RWPE1 (cell line): Measurements from ENCODE around the gene RIMBP2.

Experiments
- CTCF ChIA-PET: fragments of 350-600 bp; sonication (Branson Sonifier 250); formaldehyde crosslinking; extraction: SDS; loops from one replicate; lab custom pipeline; 2021; lab: Yijun Ruan, JAX
- POLR2A ChIA-PET: fragments of 400-600 bp; formaldehyde crosslinking; extraction: SDS; loops from one replicate; lab custom pipeline; 2020; ENCODE audit warnings: antibody characterized with exemption; ENCODE audit not compliant: low non-redundant PET; lab: Yijun Ruan, JAX
- DNase-seq: peaks from one replicate; pipeline ENCODE4 v3.0.0; 2012; ENCODE audit warnings: low spot score
- H3K27ac ChIP-seq: fragments of 450-650 bp; 2 replicates; pipeline ENCODE4 v1.5.1; 2017
- CTCF ChIP-seq: fragments of 450-650 bp; conservative IDR thresholded peaks from 2 replicates; pipeline ENCODE4 v1.5.1; 2017; ENCODE audit warnings: low read depth, mild to moderate bottlenecking

The RIMBP2 gene

DNA sequence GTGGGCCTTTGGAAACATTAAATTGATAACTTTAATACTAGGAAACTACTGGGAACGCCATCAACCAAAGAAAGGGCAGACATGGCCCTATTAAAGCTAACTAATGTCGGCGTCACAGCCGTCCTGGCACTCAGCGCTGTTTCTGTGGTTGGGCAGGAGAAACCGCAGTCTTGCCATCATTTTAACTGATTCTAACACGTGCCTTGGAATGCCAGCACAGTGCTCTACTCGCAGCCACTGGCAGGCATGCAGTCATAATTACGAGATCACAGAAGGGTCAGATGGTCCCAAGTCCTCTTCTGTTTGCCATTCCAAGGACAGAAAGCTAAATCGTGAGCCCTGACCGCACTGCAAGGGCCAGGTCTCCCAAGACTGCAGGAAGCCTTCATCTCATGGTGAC is 75.2 kb downstream of the RIMBP2 start:
- H3K27ac ChIP-seq = no peak overlapping the region
- ChIA-PET CTCF (no interaction called here), POLR2A (no interaction called here)
- no peak for DNase-seq
- TF ChIP-seq CTCF = no peak

DNA sequence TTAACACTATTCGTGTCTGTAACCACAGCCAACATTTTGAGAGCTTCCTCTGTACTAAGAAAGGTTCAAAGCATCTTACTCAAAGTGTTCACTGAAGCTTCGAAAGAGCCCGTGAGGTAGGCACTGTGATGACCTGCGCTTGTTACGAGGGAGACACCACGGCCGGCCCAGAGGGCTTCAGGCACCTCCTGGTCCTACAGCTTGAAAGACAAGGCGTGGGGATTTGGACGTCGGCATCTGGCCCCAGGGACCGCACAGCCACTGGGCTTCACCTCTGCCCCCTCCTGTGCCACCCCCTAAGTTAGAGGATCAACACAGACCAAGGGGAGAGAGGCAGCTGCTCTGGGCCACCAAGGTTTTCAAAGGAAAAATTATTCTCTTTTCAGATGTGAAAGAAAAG is 75.6 kb downstream of the RIMBP2 start:
- H3K27ac ChIP-seq = no peak overlapping the region
- no peak for TF ChIP-seq CTCF
- ChIA-PET POLR2A (no interaction called here), CTCF (interaction anchor here (1.4 kb wide), 1 partner anchor 45 kb away, joined by 3 read pairs; no protein-coding TSS in a partner anchor)
- DNase-seq = no peak

DNA sequence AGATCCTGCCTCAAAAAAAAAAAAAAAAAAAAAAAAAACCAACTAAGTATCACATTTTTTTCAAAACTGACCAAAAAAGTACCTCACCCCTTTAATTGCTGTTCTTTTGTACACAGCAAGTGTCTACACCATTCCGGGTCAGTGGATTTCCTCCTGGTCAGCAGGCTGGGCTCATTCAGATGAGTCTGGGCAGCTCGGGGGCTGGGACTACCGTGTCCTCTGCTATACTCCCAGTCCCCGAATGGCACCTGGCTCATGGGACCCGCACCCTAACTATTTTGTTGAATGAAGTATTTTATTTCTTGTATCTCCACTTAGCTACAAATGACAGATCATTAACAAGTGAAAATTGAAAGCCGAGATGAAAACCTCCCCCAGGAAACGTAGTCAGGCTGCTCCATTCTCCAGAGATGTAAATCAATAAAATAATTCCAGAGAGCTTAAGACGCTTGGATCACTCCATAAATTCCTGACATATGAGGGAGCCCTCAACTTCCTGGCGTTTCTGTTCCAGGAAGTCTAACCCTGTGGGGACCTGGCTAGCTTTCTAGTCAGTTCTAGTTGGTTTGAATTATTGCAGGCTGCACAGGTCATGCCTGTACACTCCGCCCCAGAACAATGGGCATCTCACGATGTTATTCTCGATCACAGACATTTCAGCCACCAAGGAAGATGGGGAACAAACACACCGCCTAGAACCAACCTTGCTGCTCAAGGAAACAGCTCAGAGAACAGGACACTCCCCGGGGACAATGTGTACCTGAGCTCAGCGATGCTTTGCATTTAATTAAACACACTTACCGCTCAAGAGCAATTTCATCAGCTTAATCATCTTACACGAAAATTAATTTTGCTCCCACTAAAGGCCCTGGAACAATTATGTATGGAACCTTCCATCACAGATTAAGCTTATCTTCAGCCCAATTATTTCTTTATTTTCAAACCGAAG is 76.3 kb downstream of the RIMBP2 start:
- CTCF ChIA-PET = interaction anchor here (0.6 to 1.4 kb wide), 2 partner anchors 46 to 71 kb away, joined by 3 read pairs; no protein-coding TSS in a partner anchor
- TF ChIP-seq CTCF = no peak
- POLR2A ChIA-PET = no interaction called here
- H3K27ac ChIP-seq = no peak overlapping the region
- DNase-seq = no peak

DNA sequence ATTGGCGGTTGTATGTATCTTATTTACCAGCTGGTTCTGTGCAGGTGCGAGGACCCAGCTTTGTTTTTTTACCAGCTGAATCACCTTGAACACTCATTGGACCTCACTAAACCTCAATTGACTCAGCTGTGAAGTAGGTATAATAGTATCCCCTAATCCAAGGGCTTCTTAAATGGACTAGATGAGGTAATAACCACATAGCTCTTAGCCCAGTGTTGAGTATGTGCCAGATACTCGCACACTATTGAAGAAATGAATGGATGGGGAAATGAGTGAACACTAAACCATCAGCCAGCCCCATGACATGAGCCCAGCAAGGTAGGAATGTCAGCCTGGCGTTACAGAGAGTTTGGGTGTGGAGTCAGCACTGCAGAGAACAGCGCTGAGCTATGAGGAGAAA is 79.7 kb downstream of the RIMBP2 start:
- DNase-seq = no peak
- CTCF ChIA-PET = no interaction called here
- POLR2A ChIA-PET = no interaction called here
- TF ChIP-seq CTCF = no peak
- H3K27ac ChIP-seq = no peak overlapping the region

- no peak for TF ChIP-seq CTCF
- CTCF ChIA-PET = interaction anchor here (0.6 to 1.1 kb wide), 2 partner anchors 113 to 483 kb away, joined by 4 read pairs; no protein-coding TSS in a partner anchor
- no peak overlapping the region for H3K27ac ChIP-seq
- no peak for DNase-seq
- POLR2A ChIA-PET = no interaction called here
These were observed 81.2 kb downstream of the RIMBP2 start for GRCh38 chr12:130634866-130635265.

DNA sequence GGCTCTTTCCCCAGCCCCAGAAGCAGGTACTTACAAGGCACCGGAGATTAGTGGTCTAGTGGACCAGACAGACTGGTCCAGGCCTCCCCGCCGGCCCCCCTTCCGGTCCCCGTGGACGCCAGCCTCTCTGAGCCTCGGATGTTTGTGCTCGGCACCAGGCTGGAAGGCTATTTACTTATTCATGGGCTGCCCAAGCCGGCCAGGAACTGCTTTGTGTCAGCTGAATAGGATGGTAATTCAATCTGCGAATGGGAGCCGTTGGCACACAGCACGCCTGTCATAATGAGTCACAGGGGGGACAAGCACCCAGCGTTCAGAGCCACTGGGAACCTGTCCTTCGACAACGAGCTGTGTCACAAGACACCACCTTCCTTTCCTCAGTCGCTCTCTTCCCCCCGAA is 82.3 kb downstream of the RIMBP2 start:
- CTCF ChIA-PET = interaction anchor here (0.6 to 0.7 kb wide), 2 partner anchors 49 to 106 kb away, joined by 3 to 6 read pairs; no protein-coding TSS in a partner anchor
- POLR2A ChIA-PET = interaction anchor here (0.6 kb wide), 1 partner anchor 129 kb away, joined by 4 read pairs; no protein-coding TSS in a partner anchor
- peak; percentile 13 for DNase-seq
- no peak for TF ChIP-seq CTCF
- no peak overlapping the region for H3K27ac ChIP-seq
